Heart left ventricle (tissue), 13 donors: ENCODE data around the gene PAX5.

ENCODE experiments used
- CTCF ChIP-seq, 12 donors: fragments of 200-600 bp; sonication (generic) in 4 of 12; IDR thresholded peaks; one replicate each; pipeline versions ENCODE4 v1.5.0 to v1.8.0; 2018 to 2022; ENCODE audit warnings: antibody characterized with exemption in 12 of 12, mild to moderate bottlenecking in 5 of 12
- POLR2A ChIP-seq, 2 donors: fragments of 450-650 bp; IDR thresholded peaks; one replicate each; pipeline ENCODE4 v1.6.1; 2017; ENCODE audit warnings: antibody characterized with exemption in 2 of 2, mild to moderate bottlenecking in 2 of 2, moderate library complexity in 2 of 2
- donor health status: ischemic (EF 13 %, LVEDD 7.1; RV severe dilation, severe dysfunction).
- donor health status: DM: no; HTN: yes; CAD: no.
- donor health status: DM: no; HTN: no; CAD: no.
- donor health status: ischemic (EF 25% LVEDD 6.9; RV normal size, moderate dysfunction).
- donor health status: ischemic (EF 25% LVEDD 5.7; RV mildly dilated, moderate dysfunction).
- donor health status: ischemic (EF 35%, LVEDD 5.7; RV mildly dilated, moderate dysfunction).
- donor health status: nonischemic (EF 11% LVEDD 7.7; RV severe dilation, severe dysfunction).
- donor health status: DM: yes; HTN: yes; CAD: no.
- donor health status: PGD.
- donor health status: ischemic (EF 29% LVEDD 5.4; RV normal size, mild dysfunction).
- donor health status: nonischemic (EF 23%, LVEDD 6.1; RV moderate dilation, normal function).

DNA sequence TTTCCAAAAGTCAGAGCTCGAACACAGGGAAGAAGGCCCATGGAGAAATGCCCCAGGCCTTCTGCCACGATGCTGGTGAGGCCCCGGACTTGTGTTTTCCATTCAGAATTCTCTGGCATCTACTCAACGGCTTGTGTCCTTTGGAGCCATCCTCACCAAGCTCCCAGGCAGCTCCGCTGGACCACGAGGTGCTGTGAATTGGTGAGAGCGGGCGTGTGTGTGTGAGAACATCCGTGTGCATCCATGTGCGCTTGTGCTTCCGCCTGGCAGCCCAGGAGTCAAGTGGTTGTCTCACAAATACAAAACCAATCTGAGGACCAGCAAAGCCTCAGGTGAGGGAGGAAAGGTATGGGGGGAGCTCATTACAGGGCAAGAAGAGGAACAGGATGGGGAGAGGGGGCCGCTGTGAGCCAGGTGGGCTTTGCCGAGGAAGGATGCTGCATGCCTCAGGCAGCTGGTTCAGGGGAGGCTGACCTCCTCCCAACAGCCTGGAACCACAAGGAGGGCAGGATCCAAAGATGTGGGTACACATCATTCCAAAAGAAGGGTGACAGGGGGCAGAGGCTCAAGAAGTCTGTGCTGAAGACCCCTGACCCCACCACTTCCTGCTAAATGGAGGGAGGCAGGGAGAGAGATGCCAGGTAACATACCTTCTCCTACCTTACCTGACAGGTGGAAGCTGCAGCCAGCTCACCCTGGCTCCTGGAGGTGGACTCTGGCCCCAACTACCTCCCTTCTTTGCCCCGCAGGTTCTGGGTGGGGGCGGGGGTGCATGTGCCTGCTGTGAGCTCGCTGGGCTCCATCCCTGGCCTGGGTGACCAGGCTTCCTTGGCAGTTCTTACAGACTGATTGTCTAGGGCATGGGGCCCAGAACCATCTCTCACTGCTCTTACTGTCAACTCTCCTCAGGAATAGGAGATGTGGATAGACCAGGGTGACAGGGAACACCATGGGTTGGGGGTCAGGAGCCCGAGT is 196.3 kb downstream of the PAX5 start:
- TF ChIP-seq CTCF (IDR thresholded peaks at IDR 0.05) (no peak), POLR2A (IDR thresholded peaks at IDR 0.05) (no peak)
